H1 (cell line): ENCODE data around the gene CASP9. TPM values are rescaled to one million over a fixed set of nuclear protein-coding genes. Genes with fewer than 3 reads are reported as not detected.
A peak's percentile ranks its signal among the peaks of the same experiment; 100 is the strongest.
"Not testable (repeated sequence)": the region's sequence is repeated elsewhere in the genome, so short reads cannot be mapped to it uniquely, and the experiment has no call there.

Experiments used
- CTCF ChIA-PET: fragments of 300-600 bp; sonication (Branson Sonifier 250); formaldehyde crosslinking; loops from one replicate; lab custom pipeline; 2021; ENCODE audit not compliant: partially characterized antibody; lab: Charles Lee
- POLR2A ChIA-PET: fragments of 300-600 bp; sonication (Branson Sonifier 250); formaldehyde crosslinking; loops from one replicate; lab custom pipeline; 2021; ENCODE audit warnings: inconsistent platforms; ENCODE audit not compliant: partially characterized antibody; lab: Charles Lee
- DNase-seq, 2 experiments: peaks; one replicate each; pipeline versions ENCODE4 v3.0.0 to v3.0.0-alpha.2; 2010 to 2022; ENCODE audit warnings: low spot score in 2 of 2, low read depth in 1 of 2, mixed read lengths in 1 of 2
- FAIRE-seq: peaks from 2 replicates; lab custom pipeline; 2011; peaks lifted over from hg19 to GRCh38; lab: Jason Lieb, UNC
- H2AFZ ChIP-seq: 2 replicates; pipeline ENCODE4 v1.8.1; 2012; ENCODE audit warnings: low read length, inconsistent platforms
- H2AK5ac ChIP-seq: 2 replicates; pipeline ENCODE4 v1.6.1; 2013; ENCODE audit warnings: low read depth, low read length
- H2BK120ac ChIP-seq: replicated peaks from 2 replicates; pipeline ENCODE3; 2013; ENCODE audit warnings: low read depth, low read length, inconsistent platforms
- H2BK12ac ChIP-seq: 2 replicates; pipeline ENCODE4 v1.6.1; 2013; ENCODE audit warnings: low read depth, low read length
- H2BK15ac ChIP-seq: 2 replicates; pipeline ENCODE4 v1.6.1; 2013; ENCODE audit warnings: low read length
- H2BK20ac ChIP-seq: 2 replicates; pipeline ENCODE4 v1.6.1; 2013; ENCODE audit warnings: low read length
- H2BK5ac ChIP-seq: 2 replicates; pipeline ENCODE4 v1.6.1; 2013; ENCODE audit warnings: low read depth, low read length
- H3K14ac ChIP-seq: 2 replicates; pipeline ENCODE4 v1.6.1; 2013; ENCODE audit warnings: inconsistent platforms; ENCODE audit not compliant: insufficient read length
- H3K18ac ChIP-seq: 2 replicates; pipeline ENCODE4 v1.6.1; 2013; ENCODE audit warnings: low read length; ENCODE audit errors: extremely low read depth
- H3K23ac ChIP-seq: 2 replicates; pipeline ENCODE4 v1.6.1; 2013; ENCODE audit warnings: inconsistent platforms; ENCODE audit not compliant: insufficient read length
- H3K23me2 ChIP-seq: 2 replicates; pipeline ENCODE4 v1.6.1; 2013; ENCODE audit warnings: low read depth, low read length
- H3K27ac ChIP-seq: 2 replicates; pipeline ENCODE4 v1.6.1; 2011; ENCODE audit warnings: low read depth, low read length, inconsistent platforms
- H3K27me3 ChIP-seq, 4 experiments: replicated peaks in 1 of 4; 1 replicate in 1 of 4; 2 replicates in 3 of 4; pipeline versions ENCODE4 v1.6.1 to v1.8.1; 2011 to 2013; ENCODE audit warnings: low read length in 3 of 4, mild to moderate bottlenecking in 3 of 4, inconsistent platforms in 2 of 4, mixed read lengths in 2 of 4, moderate library complexity in 1 of 4; ENCODE audit not compliant: control insufficient read depth in 3 of 4, insufficient read depth in 3 of 4; ENCODE audit errors: extremely low read depth in 1 of 4
- H3K36me3 ChIP-seq, 4 experiments: 2 replicates each; pipeline versions ENCODE4 v1.6.1 to v1.8.1; 2011 to 2013; ENCODE audit warnings: mild to moderate bottlenecking in 4 of 4, low read length in 3 of 4, moderate library complexity in 2 of 4, control low read depth in 1 of 4, inconsistent platforms in 1 of 4; ENCODE audit not compliant: insufficient read depth in 4 of 4, control insufficient read depth in 2 of 4
- H3K4ac ChIP-seq: replicated peaks from 2 replicates; pipeline ENCODE3; 2013; ENCODE audit warnings: low read length, low read depth, mixed read lengths, inconsistent platforms; ENCODE audit not compliant: insufficient read length
- H3K4me1 ChIP-seq, 4 experiments: replicated peaks in 1 of 4; 1 replicate in 1 of 4; 2 replicates in 3 of 4; pipeline versions ENCODE4 v1.6.1 to v1.8.1; 2011 to 2013; ENCODE audit warnings: low read length in 3 of 4, inconsistent platforms in 2 of 4, mixed read lengths in 1 of 4; ENCODE audit not compliant: insufficient read depth in 4 of 4, control insufficient read depth in 3 of 4
- H3K4me2 ChIP-seq, 2 experiments: 2 replicates each; pipeline versions ENCODE4 v1.6.1 to v1.8.1; 2011 to 2013; ENCODE audit warnings: low read depth in 2 of 2, low read length in 2 of 2, control low read depth in 1 of 2, inconsistent platforms in 1 of 2, mild to moderate bottlenecking in 1 of 2; ENCODE audit not compliant: insufficient read depth in 1 of 2
- H3K4me3 ChIP-seq, 4 experiments: fragments of 200-600, 300-600 bp in 1 of 4; sonication (generic), shearing (Covaris generic), sonication (Bioruptor Twin) in 1 of 4; 2 replicates each; pipeline versions ENCODE4 v1.5.1 to v1.8.1; 2011 to 2016; ENCODE audit warnings: low read length in 4 of 4, low read depth in 3 of 4, control low read depth in 2 of 4, inconsistent platforms in 2 of 4, mild to moderate bottlenecking in 2 of 4, mixed read lengths in 1 of 4, moderate library complexity in 1 of 4; ENCODE audit not compliant: insufficient read depth in 2 of 4; ENCODE audit errors: extremely low read depth in 1 of 4
- H3K56ac ChIP-seq: replicated peaks from 2 replicates; pipeline ENCODE3; 2013; ENCODE audit warnings: low read depth, mild to moderate bottlenecking, mixed read lengths, low read length, inconsistent platforms; ENCODE audit not compliant: insufficient read length
- H3K79me1 ChIP-seq: 2 replicates; pipeline ENCODE4 v1.6.1; 2013; ENCODE audit warnings: low read depth, low read length, control low read depth
- H3K79me2 ChIP-seq, 2 experiments: 2 replicates each; pipeline versions ENCODE4 v1.6.1 to v1.8.1; 2012 to 2013; ENCODE audit warnings: low read length in 2 of 2, mild to moderate bottlenecking in 2 of 2, inconsistent platforms in 1 of 2; ENCODE audit not compliant: insufficient read depth in 2 of 2, control insufficient read depth in 1 of 2
- H3K9ac ChIP-seq, 4 experiments: replicated peaks in 1 of 4; 1 replicate in 1 of 4; 2 replicates in 3 of 4; pipeline versions ENCODE4 v1.6.1 to v1.8.1; 2011 to 2013; ENCODE audit warnings: low read depth in 3 of 4, low read length in 3 of 4, control low read depth in 2 of 4, mild to moderate bottlenecking in 2 of 4, moderate library complexity in 2 of 4, inconsistent platforms in 1 of 4; ENCODE audit errors: extremely low read depth in 1 of 4
- H3K9me3 ChIP-seq, 2 experiments: 2 replicates each; pipeline versions ENCODE4 v1.6.1 to v1.8.1; 2012 to 2013; ENCODE audit warnings: mild to moderate bottlenecking in 2 of 2, moderate library complexity in 2 of 2, control low read depth in 1 of 2, inconsistent platforms in 1 of 2, low read depth in 1 of 2, low read length in 1 of 2, mixed read lengths in 1 of 2; ENCODE audit not compliant: insufficient read depth in 2 of 2
- H4K20me1 ChIP-seq, 2 experiments: replicated peaks in 1 of 2; 2 replicates each; pipeline versions ENCODE3 to v1.8.1; 2011 to 2013; ENCODE audit warnings: inconsistent platforms in 2 of 2, low read length in 2 of 2, mild to moderate bottlenecking in 1 of 2; ENCODE audit not compliant: insufficient read depth in 2 of 2, control insufficient read depth in 1 of 2
- H4K5ac ChIP-seq: 2 replicates; pipeline ENCODE4 v1.6.1; 2013; ENCODE audit warnings: low read length, low read depth, mixed read lengths, inconsistent platforms; ENCODE audit not compliant: insufficient read length
- H4K8ac ChIP-seq: 2 replicates; pipeline ENCODE4 v1.8.0; 2013; ENCODE audit warnings: mild to moderate bottlenecking, moderate library complexity, low read length, inconsistent platforms; ENCODE audit not compliant: insufficient read depth; ENCODE audit errors: extremely low read depth
- H4K91ac ChIP-seq: replicated peaks from 2 replicates; pipeline ENCODE3; 2013; ENCODE audit warnings: low read length, mixed read lengths, inconsistent platforms; ENCODE audit not compliant: insufficient read length
- WGBS, 2 experiments: shearing (Covaris generic) in 1 of 2; methylation state at CpG; one replicate each; pipeline versions ENCODE4 v1.1.6 to v1.1.7; 2013 to 2015; ENCODE audit warnings: low lambda C conversion rate in 2 of 2, mixed read lengths in 2 of 2, inconsistent platforms in 1 of 2, low coverage in 1 of 2, missing lambda C conversion rate in 1 of 2; ENCODE audit not compliant: insufficient replicate concordance in 2 of 2, insufficient coverage in 1 of 2, insufficient read length in 1 of 2; ENCODE audit errors: extremely low coverage in 1 of 2, missing lambda C conversion rate in 1 of 2; 5-methylcytosine and 5-hydroxymethylcytosine counted together
- polyA plus RNA-seq, 7 experiments: library from polyadenylated mRNA; depleted of rRNA in 3 of 7; stranded (reverse) in 5 of 7; unstranded in 2 of 7; fragments of >200 nt in 5 of 7; fragments of 200-250 nt in 2 of 7; gene quantifications; 1 replicate in 5 of 7; 2 replicates in 1 of 7; 4 replicates in 1 of 7; pipeline versions ENCODE4 v1.2.1 to v1.2.3, GENCODE V29; 2011 to 2013; ENCODE audit warnings: missing spikeins in 2 of 7, mixed read lengths in 2 of 7
- total RNA-seq: library from RNA; stranded (reverse); fragmentation: NEBNext Ultra II Directional; extraction: Animal tissue kit (Norgen Biotek cat#: 25700); gene quantifications from 2 replicates; pipeline ENCODE4 v1.2.1, GENCODE V29; 2021

Gene CASP9
- total and polyA plus RNA-seq, 2 of the 8 experiments (the other 6 are each of a cell fraction or from before 2014, with no cell fraction given) = 14.8 to 36.3 TPM

- H3K27me3 ChIP-seq, H3K23ac ChIP-seq, H2BK20ac ChIP-seq, H3K27ac ChIP-seq, H3K18ac ChIP-seq, H2BK12ac ChIP-seq, H3K4me3 ChIP-seq, CTCF ChIA-PET, H3K79me1 ChIP-seq, H3K9me3 ChIP-seq, H3K14ac ChIP-seq, H4K20me1 ChIP-seq, H2BK120ac ChIP-seq, H3K56ac ChIP-seq, DNase-seq, FAIRE-seq, H2AK5ac ChIP-seq, H3K23me2 ChIP-seq, H4K8ac ChIP-seq, H4K91ac ChIP-seq, H2BK15ac ChIP-seq, H3K4me2 ChIP-seq, H3K4me1 ChIP-seq, H2BK5ac ChIP-seq, H3K9ac ChIP-seq, H4K5ac ChIP-seq, H2AFZ ChIP-seq: not testable (repeated sequence)
- Histone ChIP-seq H3K79me2 (peaks cover 0 to 16% of the 10 kb centered on the region in 2 experiments; a peak in 2 of 4 replicates), H3K36me3 (peaks cover 0 to 22% (median 6%) of the 10 kb centered on the region in 4 experiments; a peak in 5 of 8 replicates), H3K4ac (peak overlapping the region; percentile 13)
- WGBS, 2 experiments = 95% methylated on average over 5 of the region's 5 CpGs; no CpG with 5 or more reads in 1 of the 2 experiments
- POLR2A ChIA-PET = interaction anchor here (0.8 to 2.4 kb wide), 2 partner anchors 9 to 228 kb away, joined by 3 to 7 read pairs; partner anchors contain the start of genes CASP9 and TMEM82
Observed at GRCh38 chr1:15514557-15514956, 9.5 kb downstream of the CASP9 start.
